Kidney (tissue), 14 donors: ENCODE measurements around the gene EHD1. TPM values are rescaled to one million over a fixed set of nuclear protein-coding genes. Genes with fewer than 3 reads are reported as not detected.

Source experiments
- DNase-seq, 5 donors: peaks; one replicate each; pipeline ENCODE4 v3.0.0-alpha.2; 2013 to 2020
- FAIRE-seq: peaks from 2 replicates; lab custom pipeline; 2012; peaks lifted over from hg19 to GRCh38; lab: Jason Lieb, UNC
- H3K27ac ChIP-seq, 2 donors: one replicate each; pipeline ENCODE4 v1.7.0; 2013; ENCODE audit warnings: low read depth in 2 of 2, low read length in 2 of 2, inconsistent platforms in 1 of 2
- H3K27me3 ChIP-seq: one replicate; pipeline ENCODE4 v1.7.1; 2013; ENCODE audit warnings: low read length, inconsistent platforms; ENCODE audit not compliant: control insufficient read depth, insufficient read depth
- H3K36me3 ChIP-seq, 3 donors: one replicate each; pipeline versions ENCODE4 v1.7.0 to v1.7.1; 2013; ENCODE audit warnings: low read length in 3 of 3, control low read depth in 1 of 3, inconsistent platforms in 1 of 3; ENCODE audit not compliant: insufficient read depth in 3 of 3, control insufficient read depth in 2 of 3
- H3K4me1 ChIP-seq, 3 donors: one replicate each; pipeline versions ENCODE4 v1.7.0 to v1.7.1; 2013; ENCODE audit warnings: low read length in 3 of 3, inconsistent platforms in 1 of 3, low read depth in 1 of 3; ENCODE audit not compliant: control insufficient read depth in 2 of 3, insufficient read depth in 2 of 3
- H3K4me3 ChIP-seq, 3 donors: one replicate each; pipeline versions ENCODE4 v1.7.0 to v1.8.1; 2013; ENCODE audit warnings: low read length in 3 of 3, control low read depth in 1 of 3, inconsistent platforms in 1 of 3
- H3K9ac ChIP-seq, 3 donors: one replicate each; pipeline versions ENCODE4 v1.7.0 to v1.7.1; 2013; ENCODE audit warnings: low read length in 3 of 3, control low read depth in 1 of 3, inconsistent platforms in 1 of 3
- H3K9me3 ChIP-seq, 3 donors: one replicate each; pipeline versions ENCODE4 v1.7.0 to v1.7.1; 2013; ENCODE audit warnings: low read length in 3 of 3, control low read depth in 1 of 3, inconsistent platforms in 1 of 3; ENCODE audit not compliant: control insufficient read depth in 2 of 3, insufficient read depth in 1 of 3
- intact Hi-C: fragments of 100-400 bp; cut with DNase I; formaldehyde crosslinking; loops from one replicate; pipeline ENCODE4 v1.11.1; 2022
- polyA plus RNA-seq: library from polyadenylated mRNA; stranded (reverse); fragments of 350-450 nt; fragmentation: Illumina TruSeq; extraction: RNeasy Lipid Tissue Mini Kit (QIAGEN cat#74804); gene quantifications from one replicate; pipeline ENCODE4 v1.2.3, GENCODE V29; 2014; ENCODE audit warnings: low read depth, low replicate concordance; ENCODE audit not compliant: insufficient read depth
- total RNA-seq: library from RNA; stranded (reverse); fragmentation: NEBNext Ultra II Directional; extraction: Animal tissue kit (Norgen Biotek cat#: 25700); gene quantifications from one replicate; pipeline ENCODE4 v1.2.1, GENCODE V29; 2021
- TF ChIP-seq, protein P1 (sequence below): IDR thresholded peaks from 3 replicates; pipeline ENCODE4 v1.5.1; 2012; ENCODE audit warnings: mild to moderate bottlenecking, moderate library complexity, borderline replicate concordance; ENCODE audit not compliant: insufficient read depth; ENCODE audit errors: extremely low read depth
- donor health status: control.
- donor health status: control.
- donor health status: control.
- donor health status: control.
- donor health status: control.
- donor health status: DM: yes; HTN: yes; CAD: no.
- donor health status: Normal renal cell carcinoma (clear cell type).

The EHD1 gene
- total and polyA plus RNA-seq, 2 donors from 2014 or later: 48.9 to 76.1 TPM

- H3K4me3 ChIP-seq: no peak overlapping the region
- no peak overlapping the region for H3K9ac ChIP-seq
- TF ChIP-seq, protein P1, sequence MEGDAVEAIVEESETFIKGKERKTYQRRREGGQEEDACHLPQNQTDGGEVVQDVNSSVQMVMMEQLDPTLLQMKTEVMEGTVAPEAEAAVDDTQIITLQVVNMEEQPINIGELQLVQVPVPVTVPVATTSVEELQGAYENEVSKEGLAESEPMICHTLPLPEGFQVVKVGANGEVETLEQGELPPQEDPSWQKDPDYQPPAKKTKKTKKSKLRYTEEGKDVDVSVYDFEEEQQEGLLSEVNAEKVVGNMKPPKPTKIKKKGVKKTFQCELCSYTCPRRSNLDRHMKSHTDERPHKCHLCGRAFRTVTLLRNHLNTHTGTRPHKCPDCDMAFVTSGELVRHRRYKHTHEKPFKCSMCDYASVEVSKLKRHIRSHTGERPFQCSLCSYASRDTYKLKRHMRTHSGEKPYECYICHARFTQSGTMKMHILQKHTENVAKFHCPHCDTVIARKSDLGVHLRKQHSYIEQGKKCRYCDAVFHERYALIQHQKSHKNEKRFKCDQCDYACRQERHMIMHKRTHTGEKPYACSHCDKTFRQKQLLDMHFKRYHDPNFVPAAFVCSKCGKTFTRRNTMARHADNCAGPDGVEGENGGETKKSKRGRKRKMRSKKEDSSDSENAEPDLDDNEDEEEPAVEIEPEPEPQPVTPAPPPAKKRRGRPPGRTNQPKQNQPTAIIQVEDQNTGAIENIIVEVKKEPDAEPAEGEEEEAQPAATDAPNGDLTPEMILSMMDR: no peak
- no peaks in the 10 kb centered on the region for H3K27me3 ChIP-seq
- FAIRE-seq (no peak), DNase-seq (no peak)
- H3K27ac ChIP-seq: no peak overlapping the region
- peaks cover 0 to 5% (median 4%) of the 10 kb centered on the region in 3 donors for H3K36me3 ChIP-seq
- H3K4me1 ChIP-seq: peaks cover 0 to 10% (median 6%) of the 10 kb centered on the region in 3 donors
- intact Hi-C loops: no loop called here
- no peaks in the 10 kb centered on the region for H3K9me3 ChIP-seq
Measured at GRCh38 chr11:64839335-64839734, 39.1 kb downstream of the EHD1 start.

DNA sequence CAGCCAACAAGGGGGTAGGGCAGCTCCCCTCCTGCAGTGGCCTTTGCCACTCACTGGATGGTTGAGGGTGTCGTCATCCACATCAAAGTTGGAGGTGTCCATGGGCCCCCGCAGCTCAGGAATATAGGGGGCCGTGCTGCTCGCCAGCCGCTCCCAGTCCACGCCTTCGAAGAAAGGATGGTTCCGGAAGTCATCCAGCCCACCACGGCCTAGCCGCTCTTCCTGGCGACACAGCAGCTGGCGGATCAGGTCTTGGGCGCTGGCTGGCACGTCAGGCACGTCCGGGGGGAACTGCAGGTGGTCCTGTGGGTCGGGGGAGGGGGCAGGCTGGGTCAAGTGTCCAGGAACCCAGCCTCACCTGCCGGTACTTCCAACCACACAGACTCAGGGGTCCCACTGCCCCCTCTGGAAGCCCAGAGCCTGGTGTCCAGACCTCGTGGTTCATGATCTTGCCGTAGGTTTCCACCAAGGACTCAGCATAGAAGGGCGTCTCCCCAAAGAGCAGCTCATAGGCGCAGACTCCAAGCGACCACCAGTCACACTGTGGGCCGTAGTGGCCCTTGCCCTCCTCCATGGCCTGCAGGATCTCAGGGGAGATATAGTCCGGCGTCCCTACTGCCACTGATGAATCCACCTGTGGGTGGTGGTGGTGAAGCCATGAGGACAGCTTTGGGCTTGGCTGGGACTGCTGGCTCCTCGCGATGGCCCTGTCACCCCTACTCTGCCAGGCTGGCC, 39.7 kb downstream of the EHD1 start:
- no peak for FAIRE-seq
- no peak for DNase-seq

GRCh38 chr11:64837887-64838351, 40.5 kb downstream of the EHD1 start:
- no peaks in the 10 kb centered on the region for H3K9me3 ChIP-seq
- TF ChIP-seq, protein P1: no peak
- H3K36me3 ChIP-seq: peaks cover 0 to 5% (median 4%) of the 10 kb centered on the region in 3 donors
- DNase-seq (peak in 1 of 5 donors; percentile 59), FAIRE-seq (no peak)
- intact Hi-C loops: no loop called here
- no peaks in the 10 kb centered on the region for H3K27me3 ChIP-seq
- H3K4me3 ChIP-seq: no peak overlapping the region
- no peaks in the 10 kb centered on the region for H3K4me1 ChIP-seq
- no peak overlapping the region for H3K27ac ChIP-seq
- no peak overlapping the region for H3K9ac ChIP-seq

More for the DNA sequence above, 39.7 kb downstream of the EHD1 start:
- Histone ChIP-seq H3K4me3 (no peak overlapping the region), H3K9ac (no peak overlapping the region), H3K27ac (no peak overlapping the region), H3K9me3 (no peaks in the 10 kb centered on the region), H3K27me3 (no peaks in the 10 kb centered on the region), H3K36me3 (peaks cover 0 to 5% (median 4%) of the 10 kb centered on the region in 3 donors), H3K4me1 (peaks cover 0 to 6% (median 2%) of the 10 kb centered on the region in 3 donors)
- TF ChIP-seq, protein P1: no peak
- intact Hi-C loops: no loop called here
